Subcutaneous adipose tissue (tissue), 4 donors: Measurements from ENCODE around the gene FAM210A. TPM values are rescaled to one million over a fixed set of nuclear protein-coding genes. Genes with fewer than 3 reads are reported as not detected.

ENCODE experiments used
- total RNA-seq, 4 donors: library from RNA; depleted of rRNA; stranded (reverse); fragments of >200 nt; gene quantifications; one replicate each; pipeline ENCODE4 v1.1.0, GENCODE V29; 2016
- TF ChIP-seq, protein P1 (sequence below): fragments of 450-650 bp; IDR thresholded peaks from one replicate; pipeline ENCODE4 v1.5.1; 2016; ENCODE audit warnings: low read depth, mild to moderate bottlenecking, control low read depth, antibody characterized with exemption, moderate library complexity

The FAM210A gene
- total RNA-seq, 4 donors from 2014 or later, result 4.3 to 14.2 (median 10.7) TPM

DNA sequence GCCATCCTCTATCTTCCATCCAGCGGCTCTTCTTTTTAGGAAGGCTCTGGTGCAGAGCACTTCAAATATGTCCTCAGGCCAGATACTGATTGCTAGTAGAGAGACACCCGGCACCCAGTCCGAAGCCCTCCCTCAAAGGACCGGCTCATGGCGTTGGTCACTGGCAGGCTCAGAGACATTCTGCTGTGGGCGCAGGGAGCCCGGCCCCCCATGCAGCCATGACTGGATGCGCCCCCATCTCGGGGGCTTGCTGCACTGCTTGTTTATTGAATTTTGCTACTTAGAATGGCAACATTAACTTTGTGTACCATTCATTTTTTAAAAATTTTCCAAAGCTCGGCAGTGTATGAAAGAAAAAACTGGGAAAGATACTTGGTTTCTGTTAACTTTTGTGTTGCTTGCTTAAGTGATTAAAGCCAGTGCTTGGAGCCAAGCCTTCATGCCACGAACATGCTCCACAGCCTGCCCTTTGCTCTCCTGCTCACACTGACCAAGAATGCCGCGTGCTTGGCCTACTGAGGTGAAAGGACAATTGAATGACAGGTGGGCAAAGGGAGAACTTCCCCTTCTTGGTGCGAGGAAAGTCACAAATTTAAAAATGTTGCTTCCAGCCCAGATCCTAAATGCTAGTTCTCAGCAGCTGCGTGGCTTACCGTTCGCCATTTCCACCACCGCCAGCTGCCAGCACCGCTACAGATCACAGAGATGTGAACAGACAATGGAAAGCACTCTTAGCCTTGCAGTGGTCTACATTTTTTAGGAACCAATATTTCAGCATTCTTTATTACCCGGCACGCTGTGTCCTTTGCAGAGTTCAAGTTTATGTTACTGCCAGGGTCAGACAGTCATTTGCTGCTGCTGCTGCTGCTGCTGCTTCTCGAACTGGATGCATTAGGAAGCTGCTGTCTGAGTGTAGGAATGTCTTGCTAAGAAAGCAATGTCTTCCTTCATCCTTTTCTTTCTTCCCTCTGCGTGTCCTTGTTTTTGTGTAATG lies 76.7 kb downstream of the FAM210A start:
- TF ChIP-seq, protein P1, sequence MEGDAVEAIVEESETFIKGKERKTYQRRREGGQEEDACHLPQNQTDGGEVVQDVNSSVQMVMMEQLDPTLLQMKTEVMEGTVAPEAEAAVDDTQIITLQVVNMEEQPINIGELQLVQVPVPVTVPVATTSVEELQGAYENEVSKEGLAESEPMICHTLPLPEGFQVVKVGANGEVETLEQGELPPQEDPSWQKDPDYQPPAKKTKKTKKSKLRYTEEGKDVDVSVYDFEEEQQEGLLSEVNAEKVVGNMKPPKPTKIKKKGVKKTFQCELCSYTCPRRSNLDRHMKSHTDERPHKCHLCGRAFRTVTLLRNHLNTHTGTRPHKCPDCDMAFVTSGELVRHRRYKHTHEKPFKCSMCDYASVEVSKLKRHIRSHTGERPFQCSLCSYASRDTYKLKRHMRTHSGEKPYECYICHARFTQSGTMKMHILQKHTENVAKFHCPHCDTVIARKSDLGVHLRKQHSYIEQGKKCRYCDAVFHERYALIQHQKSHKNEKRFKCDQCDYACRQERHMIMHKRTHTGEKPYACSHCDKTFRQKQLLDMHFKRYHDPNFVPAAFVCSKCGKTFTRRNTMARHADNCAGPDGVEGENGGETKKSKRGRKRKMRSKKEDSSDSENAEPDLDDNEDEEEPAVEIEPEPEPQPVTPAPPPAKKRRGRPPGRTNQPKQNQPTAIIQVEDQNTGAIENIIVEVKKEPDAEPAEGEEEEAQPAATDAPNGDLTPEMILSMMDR, result no peak

DNA sequence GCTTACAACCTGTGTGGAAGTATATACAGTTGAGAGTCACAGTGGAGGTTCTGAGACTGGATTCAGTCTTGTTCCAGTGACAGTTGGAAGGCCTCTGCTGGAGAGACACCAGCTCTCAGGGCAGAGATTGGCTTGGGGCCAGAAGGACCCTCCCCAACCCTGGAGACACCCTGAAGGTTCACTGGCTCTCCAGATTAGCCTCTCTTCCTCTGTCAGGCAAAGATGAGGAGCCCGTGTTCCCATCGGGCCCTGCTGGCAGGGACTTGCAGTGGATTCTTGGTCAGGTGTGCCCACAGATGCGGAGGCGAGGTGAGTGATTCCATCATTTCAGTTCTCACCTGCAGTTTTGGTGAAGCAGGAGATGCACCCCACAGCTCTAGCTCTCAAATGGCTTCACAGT lies 78.6 kb downstream of the FAM210A start:
- TF ChIP-seq, protein P1, result no peak

DNA sequence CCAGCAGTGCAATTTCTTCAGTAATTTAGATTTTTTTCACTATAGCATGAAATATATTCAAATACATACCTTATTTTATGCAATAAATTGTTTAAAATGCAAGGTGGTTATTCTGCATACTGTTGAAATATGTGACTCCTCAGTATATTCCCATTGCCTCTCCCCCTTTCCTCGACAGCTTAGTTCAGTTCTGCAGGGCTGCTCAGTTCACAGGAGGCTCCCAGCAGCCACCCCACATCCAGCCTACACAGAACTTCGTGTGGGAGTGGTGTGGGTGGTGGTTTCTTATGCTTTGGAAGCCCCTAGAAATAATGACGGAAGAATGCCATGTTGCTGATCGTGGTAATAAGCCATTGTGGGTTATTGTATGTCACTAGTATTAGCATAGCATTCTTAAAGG lies 79.7 kb downstream of the FAM210A start:
- TF ChIP-seq, protein P1, result no peak

DNA sequence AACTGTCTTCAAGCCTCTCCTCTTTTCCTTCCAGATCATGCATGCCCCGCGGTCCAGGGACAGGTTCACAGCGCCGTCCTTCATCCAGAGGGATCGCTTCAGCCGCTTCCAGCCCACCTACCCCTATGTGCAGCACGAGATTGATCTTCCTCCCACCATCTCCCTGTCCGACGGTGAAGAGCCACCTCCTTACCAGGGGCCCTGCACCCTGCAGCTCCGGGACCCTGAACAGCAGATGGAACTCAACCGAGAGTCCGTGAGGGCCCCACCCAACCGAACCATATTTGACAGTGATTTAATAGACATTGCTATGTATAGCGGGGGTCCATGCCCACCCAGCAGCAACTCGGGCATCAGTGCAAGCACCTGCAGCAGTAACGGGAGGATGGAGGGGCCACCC lies 81.3 kb downstream of the FAM210A start:
- TF ChIP-seq, protein P1, result no peak

DNA sequence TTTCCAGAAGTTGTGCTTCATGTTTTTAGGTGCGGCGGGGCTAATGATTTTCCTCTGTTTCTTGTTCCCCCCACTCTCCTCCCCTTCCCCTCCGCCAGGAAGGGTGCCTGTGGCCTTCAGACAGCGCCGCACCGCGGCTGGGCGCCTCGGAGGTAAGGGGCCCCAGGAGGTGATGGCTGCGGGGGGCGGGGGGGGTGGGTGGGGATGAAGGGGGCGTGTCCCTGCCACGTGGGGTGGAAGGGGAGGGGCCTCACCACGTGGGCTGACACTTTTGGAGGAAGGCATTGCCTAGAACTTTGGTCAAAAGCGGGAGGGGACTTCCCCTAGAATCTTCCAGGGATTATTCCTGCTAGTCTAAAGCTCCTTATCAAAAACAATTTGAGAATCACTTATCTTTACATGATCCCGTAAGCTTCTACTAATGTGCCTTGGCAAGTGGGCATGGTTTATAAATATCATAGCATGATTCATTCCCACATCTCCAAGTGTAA lies 83.1 kb downstream of the FAM210A start:
- TF ChIP-seq, protein P1, result no peak

DNA sequence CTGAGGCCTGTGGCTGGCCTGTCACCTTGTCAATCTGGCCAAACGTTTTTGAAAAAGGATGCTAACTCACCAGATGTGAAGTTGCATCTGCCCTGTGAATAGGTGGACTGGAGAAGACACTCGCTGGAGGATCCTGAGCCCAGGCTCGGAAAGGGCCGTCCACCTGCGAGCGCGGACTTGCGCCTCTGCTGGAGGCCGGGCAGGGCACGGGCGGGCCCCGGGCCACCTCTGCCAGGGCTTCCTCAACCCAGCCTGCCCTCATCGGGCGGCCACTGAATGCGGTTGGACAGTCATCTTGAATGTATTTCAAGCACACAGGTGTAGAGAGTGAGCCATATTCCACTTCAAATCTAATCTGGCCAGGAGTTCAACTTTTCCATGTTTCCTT lies 83.9 kb downstream of the FAM210A start:
- TF ChIP-seq, protein P1, result no peak
